GM21526 (cell line): ENCODE measurements around the gene YIPF5.

ENCODE experiments used
- ATAC-seq: cut with Tn5 transposase; IDR thresholded peaks from one replicate; pipeline ENCODE4 v1.9.1; 2021; ENCODE audit warnings: moderate library complexity; ENCODE audit not compliant: unreplicated experiment, low FRiP score

The YIPF5 gene

GRCh38 chr5:144183254-144183889, 12.9 kb upstream of the YIPF5 start:
- ATAC-seq, result no peak

DNA sequence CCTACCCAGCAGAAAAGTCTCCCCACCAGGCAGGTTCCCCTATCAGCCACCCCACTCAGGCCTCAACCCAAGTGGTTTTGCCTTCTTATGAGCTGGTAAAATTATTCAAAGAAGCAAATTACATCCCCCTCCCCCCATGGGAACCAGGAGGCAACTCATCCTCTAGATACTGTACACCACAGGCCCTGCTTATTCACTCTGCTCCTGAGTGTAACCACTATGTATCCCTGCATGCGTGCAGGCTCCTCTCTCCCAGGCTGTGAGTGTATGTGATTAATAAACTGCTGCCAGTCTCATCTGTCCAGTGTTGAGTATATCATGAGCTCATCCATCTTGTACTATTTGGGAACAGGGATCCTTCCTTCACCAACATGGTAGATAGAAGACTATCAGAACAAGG, 8.8 kb upstream of the YIPF5 start:
- ATAC-seq, result no peak

GRCh38 chr5:144177548-144177947, 7.1 kb upstream of the YIPF5 start:
- no peak for ATAC-seq

DNA sequence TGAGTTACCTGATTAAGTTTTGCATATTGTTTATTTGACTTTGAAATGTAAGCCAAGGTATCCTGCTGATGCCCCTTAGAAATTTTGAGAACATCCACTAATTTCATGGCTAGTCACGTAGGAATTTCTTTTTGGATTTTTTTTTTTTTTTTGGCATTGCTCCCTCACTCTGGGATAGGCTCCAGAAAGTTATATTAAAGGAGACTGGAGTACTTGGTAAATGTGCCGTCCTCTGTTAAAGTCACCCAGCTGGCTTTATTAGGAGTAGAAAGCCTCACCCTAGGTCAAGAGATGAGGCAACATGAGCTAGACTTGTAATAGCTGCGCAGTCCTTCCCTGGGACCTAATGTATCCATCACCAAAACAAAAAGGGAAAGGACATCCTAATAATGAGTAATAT, 3.3 kb upstream of the YIPF5 start:
- ATAC-seq, result no peak

GRCh38 chr5:144169904-144170275, 569 bp downstream of the YIPF5 start:
- ATAC-seq, result no peak

- no peak for ATAC-seq
Measured at GRCh38 chr5:144167998-144168397, 2.5 kb downstream of the YIPF5 start.

DNA sequence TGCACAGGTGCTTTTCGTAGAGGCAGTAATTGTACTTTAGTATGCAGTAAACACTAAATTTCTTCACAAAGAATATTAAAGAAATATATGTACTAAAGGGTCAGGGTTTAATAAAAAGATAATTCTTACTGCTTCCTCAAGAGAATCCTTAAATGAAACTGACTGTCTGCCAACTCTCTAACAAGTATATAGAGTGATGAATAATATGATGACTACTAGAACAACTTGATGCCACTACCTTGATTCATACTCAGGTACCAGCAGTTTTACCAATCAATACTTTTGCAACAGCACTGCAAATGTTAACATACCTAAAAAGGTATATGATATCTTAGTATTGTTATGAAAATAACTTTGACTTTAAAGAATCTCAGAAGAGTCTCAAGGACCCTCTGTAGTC, 3.8 kb downstream of the YIPF5 start:
- ATAC-seq, result no peak

GRCh38 chr5:144162686-144163085, 7.8 kb downstream of the YIPF5 start:
- ATAC-seq, result no peak

GRCh38 chr5:144156767-144157171, 13.7 kb downstream of the YIPF5 start:
- no peak for ATAC-seq

- no peak for ATAC-seq
Measured at GRCh38 chr5:144151026-144151425, 19.4 kb downstream of the YIPF5 start.

DNA sequence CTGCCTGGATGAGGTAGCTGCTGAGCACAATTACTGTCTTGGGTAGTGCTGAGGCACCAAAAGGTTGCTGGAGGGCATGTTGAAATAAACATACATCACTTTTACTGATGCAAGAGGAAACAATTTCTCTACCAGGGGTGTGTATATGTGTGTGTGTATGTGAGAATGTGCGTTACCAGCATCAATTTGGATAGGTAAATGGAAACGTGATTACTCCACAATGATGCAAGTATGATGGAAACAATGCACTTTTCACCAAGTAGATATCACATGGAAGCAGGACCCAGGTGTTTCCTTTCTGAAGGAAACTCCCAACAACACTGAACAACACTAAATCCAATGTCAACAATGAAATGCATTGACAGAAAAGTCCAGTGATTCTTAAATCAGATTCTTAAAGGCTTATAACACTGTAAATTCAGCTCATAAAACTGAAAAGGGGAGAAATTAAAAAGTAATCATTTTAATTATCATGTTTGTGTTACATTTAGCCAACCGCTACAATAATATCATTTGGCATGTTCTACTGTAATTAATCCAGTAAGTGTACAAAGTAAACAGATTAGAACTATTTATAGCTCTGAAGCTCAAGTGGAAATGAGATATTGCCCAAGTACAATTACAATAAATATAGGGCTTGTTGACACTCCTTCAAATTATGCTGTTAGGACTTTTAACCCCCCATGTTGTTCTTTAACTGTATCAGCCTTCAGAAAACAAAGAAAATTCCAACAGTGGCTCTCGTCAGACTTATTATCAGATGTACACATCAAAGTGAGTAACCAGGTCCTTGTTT, 25.3 kb downstream of the YIPF5 start:
- no peak for ATAC-seq

DNA sequence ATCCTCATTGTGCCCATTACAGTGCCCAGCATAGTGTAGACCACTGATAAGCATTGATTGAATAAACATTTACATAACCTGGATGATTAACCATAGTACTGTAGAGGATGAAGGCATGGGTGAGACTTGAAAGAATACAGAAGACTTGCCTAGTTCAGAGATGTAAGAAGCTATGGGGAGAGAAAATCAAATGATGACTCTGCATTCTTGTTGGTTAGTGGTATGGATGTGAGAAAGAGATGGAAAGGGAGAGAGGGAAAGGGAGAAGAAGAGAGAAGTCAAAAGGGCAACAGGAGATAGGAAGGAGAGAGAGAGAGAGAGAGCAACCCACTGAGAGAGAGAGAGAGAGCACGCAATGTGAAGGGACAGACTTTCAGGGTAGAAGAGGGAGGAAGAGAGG, 26.8 kb downstream of the YIPF5 start:
- no peak for ATAC-seq

- no peak for ATAC-seq
Measured at GRCh38 chr5:144142824-144143162, 27.7 kb downstream of the YIPF5 start.

DNA sequence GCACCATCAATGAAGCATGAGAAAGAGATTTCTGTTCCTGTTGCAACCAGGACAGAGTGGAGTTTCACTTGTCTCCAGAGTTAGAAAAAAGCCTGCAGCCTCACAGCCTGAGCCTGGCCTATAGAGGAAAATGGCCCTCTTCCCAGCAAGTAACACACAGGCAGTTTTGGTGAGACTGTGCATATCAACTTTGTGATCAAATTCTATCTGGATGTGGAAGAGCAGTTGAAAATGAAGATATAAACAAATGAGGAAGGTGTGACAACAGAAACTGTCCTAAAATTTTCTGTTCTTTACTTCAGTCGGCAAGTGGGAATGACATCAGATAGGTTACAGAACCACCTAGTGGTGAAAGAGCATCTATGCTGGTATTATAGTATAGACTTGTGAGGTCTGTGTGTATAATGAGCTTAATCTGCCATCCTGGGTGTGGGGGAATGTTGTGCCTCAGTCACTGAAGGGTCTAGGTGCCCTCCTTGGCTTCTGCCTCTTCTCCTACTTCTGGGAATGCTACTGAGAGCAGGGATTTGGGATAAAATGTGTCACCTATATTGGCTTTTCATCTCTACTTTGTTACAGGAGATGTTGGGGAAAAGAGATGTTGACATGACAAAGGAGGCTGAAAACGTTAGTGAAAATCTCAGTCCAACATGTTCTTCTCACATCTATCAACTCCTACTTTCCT, 28.2 kb downstream of the YIPF5 start:
- ATAC-seq, result peak; percentile 97

GRCh38 chr5:144141585-144141984, 28.9 kb downstream of the YIPF5 start:
- ATAC-seq, result no peak

DNA sequence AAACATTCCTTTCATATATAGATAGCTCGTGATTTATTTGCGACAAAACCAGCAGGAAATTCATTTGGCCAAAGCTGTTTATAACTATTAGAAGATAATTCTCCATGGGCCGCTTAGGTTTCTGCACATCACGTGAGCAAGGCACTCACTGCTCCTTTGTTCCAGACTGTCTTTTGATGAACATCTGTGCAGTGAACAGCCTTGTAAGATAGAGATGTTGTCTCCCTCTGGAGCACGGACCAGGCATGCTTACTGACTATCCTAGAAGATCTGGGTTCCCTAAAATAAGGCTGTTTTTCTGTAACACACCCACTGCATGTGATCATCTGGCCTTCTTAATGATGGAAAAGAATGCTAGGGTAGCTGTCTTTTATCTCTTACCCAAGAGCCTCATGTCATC, 30.9 kb downstream of the YIPF5 start:
- no peak for ATAC-seq

- no peak for ATAC-seq
Measured at GRCh38 chr5:144135113-144135762, 35.2 kb downstream of the YIPF5 start.

DNA sequence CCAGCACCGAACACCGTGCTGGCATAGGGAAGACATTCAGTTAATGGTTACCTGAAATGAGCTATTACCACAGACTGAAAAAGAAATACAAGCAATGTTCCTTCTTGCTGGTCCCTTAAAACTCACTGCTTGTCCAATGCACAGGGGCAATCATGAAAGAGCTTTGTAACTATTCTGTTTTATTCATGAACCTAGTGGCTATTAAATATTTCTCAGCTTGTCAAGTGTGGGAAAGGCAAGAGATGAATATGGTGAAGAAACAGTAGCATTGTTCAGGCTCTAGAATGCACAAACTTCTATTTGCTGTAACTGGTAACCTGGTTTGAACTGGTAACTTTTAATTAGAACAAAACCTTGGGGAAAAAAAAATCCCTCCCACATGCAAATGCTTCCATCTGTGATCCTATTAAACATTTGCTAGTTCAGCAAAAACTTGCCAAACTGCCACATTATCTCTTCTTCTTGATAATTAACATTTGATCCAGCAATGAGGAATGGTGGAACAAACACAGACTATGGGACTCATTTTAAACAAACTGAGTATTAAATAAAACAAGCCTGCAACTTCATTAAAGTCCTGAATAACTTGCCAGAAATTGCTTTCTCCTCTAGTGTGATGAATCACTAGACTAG, 36.1 kb downstream of the YIPF5 start:
- no peak for ATAC-seq

DNA sequence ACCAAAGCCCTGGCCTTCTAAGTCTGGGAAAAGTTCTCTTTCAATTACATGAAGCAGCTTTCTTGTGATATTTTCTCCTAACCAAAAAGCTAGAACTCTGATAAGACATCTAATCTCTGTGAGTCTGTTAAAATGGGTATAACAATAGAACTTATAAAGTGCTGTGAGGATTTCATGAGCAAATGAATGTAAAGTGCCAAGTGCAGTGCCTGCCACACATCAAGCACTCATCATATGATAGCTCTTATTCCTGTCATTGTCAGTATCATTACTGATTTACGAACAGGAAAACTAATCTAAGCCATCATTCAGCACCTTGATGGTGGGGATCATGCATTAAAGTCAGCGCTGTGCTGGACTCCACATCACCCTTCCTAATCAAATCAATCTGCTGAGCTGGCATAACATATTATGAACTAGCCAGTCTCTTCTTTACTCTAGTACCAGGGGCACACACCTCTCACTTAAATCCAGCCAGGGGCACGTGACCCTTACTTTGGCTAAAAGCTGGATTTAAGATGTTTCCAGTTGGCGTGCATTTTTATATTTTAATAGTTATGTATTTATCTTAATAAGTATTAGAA, 37.3 kb downstream of the YIPF5 start:
- no peak for ATAC-seq

GRCh38 chr5:144131261-144131660, 39.2 kb downstream of the YIPF5 start:
- ATAC-seq, result no peak

DNA sequence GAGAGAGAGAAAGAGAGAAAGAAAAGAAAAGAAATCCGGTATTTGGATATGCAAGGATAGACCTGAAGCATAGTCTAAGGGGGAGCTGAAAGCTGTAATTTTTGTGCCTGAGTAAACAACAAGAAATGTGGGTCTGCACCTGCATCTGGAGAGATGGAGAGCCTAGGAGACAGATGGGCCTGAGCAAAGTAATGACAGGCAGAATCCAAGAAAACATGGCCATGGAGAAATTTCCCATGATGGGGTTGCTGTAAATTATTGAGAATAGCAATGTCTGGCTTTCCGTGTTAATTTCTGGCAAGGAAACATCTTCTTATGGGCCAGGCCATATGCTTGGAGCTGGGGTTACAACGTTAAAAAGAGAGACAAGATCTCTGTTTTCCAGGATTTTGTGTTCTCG, 40.2 kb downstream of the YIPF5 start:
- no peak for ATAC-seq
